ENCODE results near the gene PDYN. TPM values are rescaled to one million over a fixed set of nuclear protein-coding genes. Genes with fewer than 3 reads are reported as not detected.

The PDYN gene
- total RNA-seq, 1 donor from 2014 or later = 0.19 TPM

DNA sequence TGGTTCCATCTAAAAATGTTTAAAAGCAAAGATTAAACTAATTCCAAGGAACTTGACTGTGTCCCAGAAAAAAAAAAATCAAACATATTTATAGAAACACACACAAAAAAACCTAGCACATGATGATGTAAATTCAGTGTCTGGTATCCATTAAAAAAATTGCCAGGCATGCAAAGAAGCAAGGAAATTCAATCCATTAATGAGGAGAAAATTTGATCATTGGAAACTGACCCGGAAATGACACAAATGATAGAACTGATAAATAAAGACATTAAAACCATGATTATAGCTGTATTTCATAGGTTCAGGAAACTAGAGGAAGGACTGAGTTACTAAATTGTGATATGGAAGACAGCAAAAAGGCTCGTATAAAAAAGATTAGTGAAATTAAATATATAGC, 34.7 kb downstream of the PDYN start:
- Mint-ChIP-seq H3K9me3 (no peaks in the 10 kb centered on the region), H3K27me3 (peaks cover 42% of the 10 kb centered on the region), H3K27ac (no peak overlapping the region), H3K4me3 (no peak overlapping the region), H3K36me3 (no peaks in the 10 kb centered on the region), H3K4me1 (ENCODE audit: unreplicated experiment) (peaks cover 5% of the 10 kb centered on the region)
- no peak for TF ChIP-seq CTCF (conservative IDR thresholded peaks at IDR 0.05)
- DNase-seq (ENCODE audit: extremely low spot score, unreplicated experiment) = no peak

DNA sequence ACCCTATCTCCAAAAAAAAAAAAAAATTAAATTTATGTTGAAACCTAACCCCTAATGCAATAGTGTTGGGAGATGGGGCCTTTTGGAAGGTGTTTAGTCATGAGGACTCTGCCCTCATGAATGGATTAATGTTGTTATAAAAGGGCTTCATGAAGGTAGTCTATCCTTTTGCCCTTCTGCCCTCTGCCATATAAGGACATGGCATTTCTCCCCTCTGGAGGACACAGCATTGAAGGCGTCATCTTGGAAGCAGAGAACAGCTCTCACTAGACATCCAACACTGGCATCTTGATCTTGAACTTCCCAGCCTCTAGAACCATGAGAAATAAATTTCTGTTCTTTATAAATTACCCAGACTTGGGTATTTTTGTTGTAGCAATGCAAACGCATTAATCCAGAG, 35.4 kb downstream of the PDYN start:
- no peak for DNase-seq (ENCODE audit: extremely low spot score, unreplicated experiment)
- Mint-ChIP-seq H3K27ac (no peak overlapping the region), H3K4me3 (no peak overlapping the region), H3K4me1 (ENCODE audit: unreplicated experiment) (peaks cover 5% of the 10 kb centered on the region), H3K9me3 (no peaks in the 10 kb centered on the region), H3K36me3 (no peaks in the 10 kb centered on the region), H3K27me3 (peaks cover 35% of the 10 kb centered on the region)
- no peak for TF ChIP-seq CTCF (conservative IDR thresholded peaks at IDR 0.05)

GRCh38 chr20:1955217-1955616, 38.6 kb downstream of the PDYN start:
- H3K36me3 Mint-ChIP-seq = no peaks in the 10 kb centered on the region
- peaks cover 11% of the 10 kb centered on the region for H3K4me1 Mint-ChIP-seq (ENCODE audit: unreplicated experiment)
- peaks cover 24% of the 10 kb centered on the region for H3K27me3 Mint-ChIP-seq
- no peak overlapping the region for H3K4me3 Mint-ChIP-seq
- no peak for TF ChIP-seq CTCF (conservative IDR thresholded peaks at IDR 0.05)
- no peaks in the 10 kb centered on the region for H3K9me3 Mint-ChIP-seq
- DNase-seq (ENCODE audit: extremely low spot score, unreplicated experiment) = no peak
- H3K27ac Mint-ChIP-seq = no peak overlapping the region

- no peak for DNase-seq (ENCODE audit: extremely low spot score, unreplicated experiment)
- TF ChIP-seq CTCF (conservative IDR thresholded peaks at IDR 0.05) = no peak
- Mint-ChIP-seq H3K4me3 (no peak overlapping the region), H3K9me3 (no peaks in the 10 kb centered on the region), H3K27me3 (peaks cover 40% of the 10 kb centered on the region), H3K27ac (no peak overlapping the region), H3K36me3 (no peaks in the 10 kb centered on the region), H3K4me1 (ENCODE audit: unreplicated experiment) (peaks cover 27% of the 10 kb centered on the region)
Measured at GRCh38 chr20:1953621-1954020, 40.2 kb downstream of the PDYN start.

DNA sequence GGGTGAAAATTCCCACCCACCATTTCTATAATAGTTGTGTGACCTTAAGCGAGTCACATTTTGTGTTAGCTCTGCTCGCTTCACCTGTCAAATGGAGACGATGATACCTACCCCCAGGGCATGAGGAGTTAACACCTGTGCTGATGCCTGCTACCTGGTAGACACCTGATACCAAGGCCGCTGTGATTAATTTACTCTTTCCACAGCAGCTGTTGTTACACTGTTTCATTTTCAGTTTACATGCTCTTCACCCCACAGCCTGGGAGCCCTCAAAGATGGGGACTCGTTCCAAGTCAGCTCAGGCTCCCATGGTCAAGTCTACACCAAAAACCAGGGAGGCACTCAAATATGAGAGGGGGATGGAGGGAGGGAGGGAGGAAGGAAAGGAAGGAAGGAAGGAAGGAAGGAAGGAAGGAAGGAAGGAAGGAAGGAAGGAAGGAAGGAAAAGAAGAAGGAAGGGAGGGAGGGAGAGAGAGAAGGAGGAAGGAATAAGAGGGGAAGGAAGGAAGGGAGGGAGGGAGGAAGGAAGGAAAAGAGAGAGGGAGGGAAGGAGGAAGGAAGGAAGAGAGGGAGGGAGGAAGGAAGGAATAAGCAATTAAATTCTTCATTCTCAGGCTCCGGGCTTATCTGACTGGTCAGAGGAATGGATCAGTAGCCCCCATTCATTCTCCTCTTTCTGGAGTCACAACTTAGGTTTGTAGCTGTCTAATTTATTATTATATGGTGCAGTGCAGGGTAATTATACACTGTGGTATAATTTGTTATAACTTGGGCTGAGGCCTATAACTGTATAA, 40.9 kb downstream of the PDYN start:
- H3K9me3 Mint-ChIP-seq = no peaks in the 10 kb centered on the region
- no peak overlapping the region for H3K4me3 Mint-ChIP-seq
- no peak for TF ChIP-seq CTCF (conservative IDR thresholded peaks at IDR 0.05)
- peaks cover 45% of the 10 kb centered on the region for H3K27me3 Mint-ChIP-seq
- no peak overlapping the region for H3K27ac Mint-ChIP-seq
- peaks cover 30% of the 10 kb centered on the region for H3K4me1 Mint-ChIP-seq (ENCODE audit: unreplicated experiment)
- H3K36me3 Mint-ChIP-seq = no peaks in the 10 kb centered on the region
- no peak for DNase-seq (ENCODE audit: extremely low spot score, unreplicated experiment)
